WTC11 (cell line): Measurements from ENCODE around the gene CDK10.

Source experiments
- NFE2L1 ChIP-seq: sonication (generic); formaldehyde crosslinking; IDR thresholded peaks from 2 replicates; pipeline ENCODE4 v1.8.1; 2023; ENCODE audit warnings: missing genetic modification reagents
- ZNF423 ChIP-seq: fragments of 250-450 bp; sonication (Bioruptor Pico); IDR thresholded peaks from 2 replicates; pipeline ENCODE4 v2.1.2; 2022; ENCODE audit warnings: mild to moderate bottlenecking, moderate library complexity
- TF ChIP-seq, protein P1 (sequence below): fragments of 200-600 bp; IDR thresholded peaks from 2 replicates; pipeline ENCODE4 v1.8.0; 2022; ENCODE audit warnings: antibody characterized with exemption

DNA sequence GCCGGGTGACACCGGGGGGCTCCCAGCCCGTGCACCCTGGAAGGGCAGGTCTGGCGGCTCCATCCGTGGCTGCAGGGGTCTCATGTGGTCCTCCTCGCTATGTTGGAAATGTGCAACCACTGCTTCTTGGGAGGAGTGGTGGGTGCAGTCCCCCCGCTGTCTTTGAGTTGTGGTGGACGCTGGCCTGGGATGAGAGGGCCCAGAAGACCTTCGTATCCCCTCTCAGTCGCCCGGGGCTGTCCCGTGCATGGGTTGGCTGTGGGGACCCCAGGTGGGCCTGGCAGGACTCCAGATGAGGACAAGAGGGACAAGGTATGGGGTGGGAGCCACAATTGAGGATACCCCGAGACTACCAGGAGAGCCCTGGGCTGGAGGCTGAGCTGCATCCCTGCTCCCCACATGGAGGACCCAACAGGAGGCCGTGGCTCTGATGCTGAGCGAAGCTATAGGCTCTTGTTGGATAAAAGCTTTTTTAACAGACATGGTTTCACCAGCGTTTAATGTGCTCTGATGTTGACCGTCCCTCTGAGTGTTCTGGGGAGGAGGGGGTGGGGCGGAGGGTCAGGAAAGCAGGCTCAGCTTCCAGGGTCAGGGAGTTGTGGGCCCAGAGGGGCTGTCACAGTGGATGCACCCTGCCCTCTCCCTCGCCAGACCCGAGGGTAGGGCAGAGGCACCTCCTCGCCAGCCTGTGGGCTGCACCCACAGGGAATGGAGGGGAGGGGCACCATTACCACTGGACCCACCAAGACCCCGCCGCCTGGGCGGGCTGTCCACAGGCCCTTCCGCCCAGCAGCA, 9.6 kb downstream of the CDK10 start:
- no peak for TF ChIP-seq NFE2L1 (CRISPR knock-in tag)
- TF ChIP-seq ZNF423 (CRISPR knock-in tag): no peak
- TF ChIP-seq, protein P1, sequence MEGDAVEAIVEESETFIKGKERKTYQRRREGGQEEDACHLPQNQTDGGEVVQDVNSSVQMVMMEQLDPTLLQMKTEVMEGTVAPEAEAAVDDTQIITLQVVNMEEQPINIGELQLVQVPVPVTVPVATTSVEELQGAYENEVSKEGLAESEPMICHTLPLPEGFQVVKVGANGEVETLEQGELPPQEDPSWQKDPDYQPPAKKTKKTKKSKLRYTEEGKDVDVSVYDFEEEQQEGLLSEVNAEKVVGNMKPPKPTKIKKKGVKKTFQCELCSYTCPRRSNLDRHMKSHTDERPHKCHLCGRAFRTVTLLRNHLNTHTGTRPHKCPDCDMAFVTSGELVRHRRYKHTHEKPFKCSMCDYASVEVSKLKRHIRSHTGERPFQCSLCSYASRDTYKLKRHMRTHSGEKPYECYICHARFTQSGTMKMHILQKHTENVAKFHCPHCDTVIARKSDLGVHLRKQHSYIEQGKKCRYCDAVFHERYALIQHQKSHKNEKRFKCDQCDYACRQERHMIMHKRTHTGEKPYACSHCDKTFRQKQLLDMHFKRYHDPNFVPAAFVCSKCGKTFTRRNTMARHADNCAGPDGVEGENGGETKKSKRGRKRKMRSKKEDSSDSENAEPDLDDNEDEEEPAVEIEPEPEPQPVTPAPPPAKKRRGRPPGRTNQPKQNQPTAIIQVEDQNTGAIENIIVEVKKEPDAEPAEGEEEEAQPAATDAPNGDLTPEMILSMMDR: no peak
